HPDE6-E6E7 (cell line): ENCODE measurements around the gene RNLS.
A peak's percentile ranks its signal among the peaks of the same experiment; 100 is the strongest.

ENCODE experiments used
- DNase-seq: peaks from one replicate; pipeline ENCODE4 v3.0.0; 2011; ENCODE audit warnings: missing footprints; ENCODE audit errors: extremely low spot score

Gene RNLS

DNA sequence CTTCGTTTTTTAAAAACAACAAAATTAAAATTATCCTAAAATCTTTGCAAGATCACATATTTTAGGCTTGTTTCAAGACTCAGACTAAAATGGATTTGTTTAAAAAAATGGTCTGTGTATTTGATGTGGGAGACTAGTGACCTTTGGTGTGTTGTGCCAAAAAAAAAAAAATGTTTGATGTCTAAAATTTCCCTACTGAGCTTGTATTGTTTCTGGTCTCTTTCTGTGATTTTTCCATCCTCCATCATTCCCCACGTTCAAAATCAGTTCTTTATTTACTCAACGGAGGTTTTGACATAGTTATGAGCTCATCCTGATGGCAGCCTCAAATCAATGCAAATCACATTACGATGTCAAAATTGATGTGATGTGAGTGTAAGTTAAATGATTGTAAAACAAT lies 326.2 kb downstream of the RNLS start:
- no peak for DNase-seq

DNA sequence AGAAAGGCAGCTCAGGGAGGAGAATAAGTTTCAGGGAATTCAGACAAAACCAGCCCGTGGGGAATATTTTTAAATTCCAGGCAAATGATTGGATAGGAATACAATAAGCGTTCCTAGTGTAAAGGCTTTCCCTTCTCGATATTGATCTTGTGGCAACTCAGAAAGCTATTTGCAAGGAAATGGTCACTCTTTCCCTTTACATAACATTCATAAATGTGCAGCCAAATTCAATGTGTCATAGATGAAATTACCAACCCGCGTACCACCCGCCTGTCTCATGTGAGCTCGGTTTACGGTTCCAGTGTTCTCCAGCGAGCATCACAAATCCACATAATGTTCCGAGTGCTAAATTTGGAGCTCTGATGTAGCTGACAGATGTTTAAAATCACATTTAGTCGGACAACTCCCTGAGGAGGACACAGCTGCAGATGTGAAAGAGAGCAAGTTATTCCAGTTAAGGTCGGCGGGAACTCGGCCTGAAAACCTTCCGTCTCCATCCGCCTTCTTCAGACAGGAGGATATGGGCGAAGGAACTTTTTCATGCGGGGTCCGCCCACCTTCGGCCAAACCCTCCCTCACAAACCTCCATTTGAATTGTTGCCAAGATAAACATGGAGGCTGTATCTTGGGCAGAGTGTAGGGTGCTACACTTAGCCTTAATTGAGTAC lies 327.0 kb downstream of the RNLS start:
- no peak for DNase-seq

GRCh38 chr10:88254091-88254490 lies 329.0 kb downstream of the RNLS start:
- DNase-seq: peak; percentile 92

DNA sequence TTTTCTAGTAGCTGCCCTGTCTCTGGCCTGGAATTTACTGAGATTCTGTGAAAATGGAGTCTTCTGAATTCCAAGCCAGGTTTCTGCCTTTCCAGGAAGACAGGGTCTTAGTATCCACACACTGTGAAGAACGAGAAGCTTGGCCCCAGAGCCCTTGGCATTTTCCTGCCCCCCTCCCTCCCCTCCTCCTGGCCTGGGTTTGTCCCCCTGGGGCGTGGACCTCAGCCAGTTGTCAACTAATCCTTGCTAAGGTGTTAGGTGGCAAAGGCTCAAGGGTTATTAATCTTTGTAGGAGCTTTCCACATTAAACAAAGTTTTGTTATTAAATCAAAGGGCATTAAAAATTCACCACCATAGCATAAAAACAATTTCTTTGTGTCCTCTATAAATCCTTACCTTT lies 329.5 kb downstream of the RNLS start:
- no peak for DNase-seq

DNA sequence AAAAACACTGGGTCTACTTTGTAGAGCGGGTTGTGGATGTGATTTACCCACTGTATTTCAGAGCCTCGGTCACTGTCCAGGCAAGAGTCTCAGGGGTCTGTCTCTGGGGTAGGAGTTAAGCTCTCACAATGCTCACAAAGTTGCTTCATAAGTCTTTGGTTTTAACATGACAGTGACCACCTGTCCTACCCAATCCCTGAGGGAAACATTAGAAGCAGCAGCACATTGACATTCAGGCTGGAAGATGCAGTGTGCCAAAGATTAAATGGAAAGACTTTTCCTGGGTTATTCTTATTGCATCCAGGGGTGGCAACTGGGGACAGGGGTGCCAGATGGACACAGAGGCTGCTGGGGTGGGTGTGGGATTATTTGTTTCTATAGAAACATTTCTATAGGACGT lies 330.0 kb downstream of the RNLS start:
- DNase-seq: no peak

- DNase-seq: no peak
Measured at GRCh38 chr10:88249450-88249849, 333.7 kb downstream of the RNLS start.

GRCh38 chr10:88246675-88247074 lies 336.4 kb downstream of the RNLS start:
- no peak for DNase-seq

- DNase-seq: no peak
Measured at GRCh38 chr10:88245974-88246511, 337.1 kb downstream of the RNLS start.

GRCh38 chr10:88244781-88245625 lies 338.1 kb downstream of the RNLS start:
- no peak for DNase-seq

- DNase-seq: no peak
Measured at GRCh38 chr10:88243836-88244730, 339.0 kb downstream of the RNLS start.

DNA sequence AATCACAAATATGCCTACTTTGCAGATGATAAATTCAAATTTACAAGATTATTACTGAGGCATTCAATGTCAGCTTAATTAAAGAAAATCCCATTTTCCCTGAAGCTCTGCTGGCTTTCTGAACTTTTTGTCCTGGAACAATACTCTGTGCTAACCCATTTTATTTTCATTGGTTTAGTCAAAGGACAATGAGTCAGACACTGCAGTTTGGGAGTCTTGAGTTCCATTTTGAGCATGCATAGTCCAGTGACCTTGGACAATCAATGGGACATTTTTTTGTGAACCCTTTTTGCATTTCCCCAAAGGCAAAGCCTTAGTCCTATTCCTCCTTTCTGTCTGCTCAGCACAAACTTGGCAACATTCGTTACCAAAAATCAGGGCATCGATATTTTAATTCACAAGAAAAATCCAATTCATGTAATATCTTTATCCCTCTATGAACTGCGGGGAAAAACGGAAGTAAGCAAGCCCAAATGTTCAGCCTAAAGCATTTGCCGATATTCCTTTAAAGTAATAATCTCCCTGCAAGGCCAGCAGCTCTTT lies 339.8 kb downstream of the RNLS start:
- no peak for DNase-seq

DNA sequence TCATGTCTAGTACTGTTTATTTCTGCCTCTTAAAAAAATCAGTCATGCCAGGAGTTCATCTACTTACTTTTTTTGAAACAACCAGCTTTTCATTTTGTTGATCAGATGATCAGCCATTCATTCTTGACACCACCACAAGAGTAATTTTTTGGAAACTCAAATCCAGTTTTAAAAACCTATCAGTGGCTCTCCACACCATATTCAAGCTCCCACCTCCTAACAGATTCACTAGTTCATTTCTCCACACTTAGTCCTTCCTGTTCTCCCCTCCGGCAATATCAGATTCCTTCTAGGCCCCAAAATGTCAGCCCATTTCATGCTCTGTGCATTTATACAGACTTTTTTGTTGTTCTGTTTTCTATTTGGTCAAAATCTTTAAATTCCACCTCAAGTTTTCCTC lies 341.6 kb downstream of the RNLS start:
- DNase-seq: no peak

- no peak for DNase-seq
Measured at GRCh38 chr10:88239212-88239611, 343.9 kb downstream of the RNLS start.

GRCh38 chr10:88238615-88238914 lies 344.6 kb downstream of the RNLS start:
- no peak for DNase-seq

GRCh38 chr10:88237896-88238614 lies 345.1 kb downstream of the RNLS start:
- DNase-seq: no peak

GRCh38 chr10:88236121-88236743 lies 346.9 kb downstream of the RNLS start:
- DNase-seq: no peak

DNA sequence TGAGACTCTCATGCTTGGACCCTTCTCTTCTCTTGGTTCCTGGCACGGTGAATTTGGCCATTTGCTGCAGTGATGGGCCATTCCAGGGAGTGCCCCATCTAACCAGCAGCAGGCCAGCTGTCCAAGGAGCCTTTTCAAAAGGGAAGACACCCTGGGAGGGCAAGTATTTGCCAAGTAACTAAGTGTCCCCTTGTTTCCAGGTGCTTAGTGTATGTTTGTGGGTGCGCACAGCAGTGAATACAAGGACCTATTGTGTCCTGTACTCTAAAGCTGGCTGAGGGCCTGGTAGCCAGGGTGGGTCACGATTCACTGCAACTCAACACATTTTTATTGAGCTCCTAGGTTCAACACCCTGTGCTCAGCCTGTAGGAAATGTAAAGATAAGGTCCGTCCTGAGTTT lies 348.8 kb downstream of the RNLS start:
- DNase-seq: no peak

DNA sequence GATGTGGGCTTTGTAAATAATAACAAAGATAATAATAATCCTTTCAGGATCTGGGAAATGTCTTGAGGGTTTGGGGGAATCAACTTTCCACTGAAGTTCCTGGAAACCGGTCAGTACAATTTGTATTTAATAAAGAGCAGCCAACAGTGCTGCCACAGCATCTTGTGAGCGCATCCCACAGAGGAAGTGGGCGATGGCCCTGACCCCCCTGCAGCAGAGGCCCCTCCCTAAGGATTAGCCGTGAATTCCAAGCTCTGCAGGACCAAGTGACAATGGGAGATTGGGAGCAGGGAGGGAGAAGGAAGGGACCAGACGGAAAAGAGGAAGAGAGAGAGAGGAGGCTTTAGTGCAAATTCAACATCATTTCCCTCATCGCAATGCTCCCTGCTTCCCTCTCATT lies 349.2 kb downstream of the RNLS start:
- DNase-seq: no peak

- DNase-seq: no peak
Measured at GRCh38 chr10:88232983-88233543, 350.1 kb downstream of the RNLS start.
